Fibroblast of villous mesenchyme (primary cell): ENCODE results near the gene ZNF3. TPM values are rescaled to one million over a fixed set of nuclear protein-coding genes. Genes with fewer than 3 reads are reported as not detected.

Experiments used
- DNase-seq: peaks from one replicate; pipeline ENCODE4 v3.0.0-alpha.2; 2010; ENCODE audit warnings: low read depth
- H3K4me3 ChIP-seq: 2 replicates; pipeline ENCODE4 v1.5.1; 2011; ENCODE audit warnings: low read depth, mild to moderate bottlenecking, low read length
- CTCF ChIP-seq: IDR thresholded peaks from 2 replicates; pipeline ENCODE4 v1.5.1; 2012; ENCODE audit warnings: low read depth, mild to moderate bottlenecking, low read length; ENCODE audit not compliant: insufficient read depth
- total RNA-seq: library from RNA; depleted of rRNA; stranded (reverse); fragments of >200 nt; gene quantifications from 2 replicates; pipeline ENCODE4 v1.2.3, GENCODE V29; 2012

Gene ZNF3
- total RNA-seq, 1 donor, result 32.8 TPM

GRCh38 chr7:100093054-100093453 is 11.5 kb upstream of the ZNF3 start:
- no peak for TF ChIP-seq CTCF
- no peak overlapping the region for H3K4me3 ChIP-seq
- DNase-seq, result no peak

- no peak for TF ChIP-seq CTCF
- DNase-seq, result no peak
Observed at GRCh38 chr7:100091411-100092181, 10.1 kb upstream of the ZNF3 start.

GRCh38 chr7:100090527-100091410 is 9.2 kb upstream of the ZNF3 start:
- no peak for TF ChIP-seq CTCF
- no peak for DNase-seq
- peak overlapping the region; percentile 2 for H3K4me3 ChIP-seq

More at GRCh38 chr7:100091411-100092181, 10.1 kb upstream of the ZNF3 start:
- no peak overlapping the region for H3K4me3 ChIP-seq

- H3K4me3 ChIP-seq, result peak overlapping the region; percentile 95
- DNase-seq, result peak; percentile 59
- TF ChIP-seq CTCF, result no peak
Observed at GRCh38 chr7:100089458-100090196, 8.1 kb upstream of the ZNF3 start.

- H3K4me3 ChIP-seq, result peak within 1 kb of the TSS; percentile 95
- no peak for TF ChIP-seq CTCF
- DNase-seq, result peak; percentile 82
Observed at GRCh38 chr7:100088621-100089457, 7.3 kb upstream of the ZNF3 start, which contains the start of gene COPS6. COPS6 (plus strand) TSS chr7:100088969; CDS start chr7:100088991, 22 bp downstream.
